ENCODE measurements around the gene HSPG2.

HSPG2 gene

DNA sequence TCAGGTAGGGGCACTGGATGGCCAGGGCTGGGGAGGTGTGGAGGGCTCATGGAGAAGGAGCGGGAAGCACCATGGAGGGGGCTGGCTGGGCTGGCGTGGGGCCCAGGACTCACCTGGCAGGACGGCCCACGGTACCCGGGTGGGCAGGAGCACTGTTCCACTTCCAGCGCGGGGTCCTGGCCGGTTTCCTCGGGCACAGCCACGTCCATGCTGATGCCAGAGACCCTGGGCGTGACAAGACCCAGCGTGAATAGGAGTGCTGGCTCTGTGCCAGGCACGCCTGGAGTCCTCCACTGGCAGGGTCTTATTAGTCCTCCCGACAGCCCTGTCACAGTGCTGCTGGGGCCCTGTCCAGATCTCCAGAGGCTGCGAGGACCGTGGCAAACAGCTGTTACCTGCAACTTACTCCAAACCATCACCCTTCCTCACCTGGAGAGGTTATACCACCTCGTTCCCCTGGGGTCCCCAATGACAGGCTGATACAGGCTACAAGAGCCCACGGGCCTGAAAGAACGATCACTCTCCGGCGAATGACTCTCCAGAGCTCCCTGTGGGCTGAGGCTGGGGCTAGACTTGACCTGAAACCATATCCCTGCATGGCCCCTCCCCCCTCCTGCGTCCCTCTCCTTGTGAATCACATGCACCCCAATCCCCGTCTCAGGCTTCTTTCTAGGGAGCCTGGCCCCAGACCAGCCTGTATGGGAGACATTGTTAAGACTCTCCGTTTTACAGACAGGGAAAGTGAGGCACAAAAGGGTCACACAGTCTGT is 62.1 kb downstream of the HSPG2 start:
- Histone ChIP-seq H3K36me3 (ENCODE audit: insufficient read depth) (no peaks in the 10 kb centered on the region), H4K20me1 (ENCODE audit: insufficient read depth) (no peaks in the 10 kb centered on the region), H2AFZ (ENCODE audit: low read depth) (no peak overlapping the region), H3K27ac (no peak overlapping the region), H3K4me1 (ENCODE audit: low read depth, poor library complexity, severe bottlenecking) (peaks cover 5% of the 10 kb centered on the region), H3K79me2 (ENCODE audit: insufficient read depth, low read depth) (no peaks in the 10 kb centered on the region), H3K27me3 (ENCODE audit: insufficient read depth, low read depth) (no peaks in the 10 kb centered on the region; the same call in 1 of the 2 replicates), H3K9ac (no peak overlapping the region), H3K4me3 (IDR thresholded peaks at IDR 0.05; ENCODE audit: insufficient read depth, low read depth, low read length) (no peak overlapping the region), H3K4me2 (no peak overlapping the region)
- TF ChIP-seq, protein P1, sequence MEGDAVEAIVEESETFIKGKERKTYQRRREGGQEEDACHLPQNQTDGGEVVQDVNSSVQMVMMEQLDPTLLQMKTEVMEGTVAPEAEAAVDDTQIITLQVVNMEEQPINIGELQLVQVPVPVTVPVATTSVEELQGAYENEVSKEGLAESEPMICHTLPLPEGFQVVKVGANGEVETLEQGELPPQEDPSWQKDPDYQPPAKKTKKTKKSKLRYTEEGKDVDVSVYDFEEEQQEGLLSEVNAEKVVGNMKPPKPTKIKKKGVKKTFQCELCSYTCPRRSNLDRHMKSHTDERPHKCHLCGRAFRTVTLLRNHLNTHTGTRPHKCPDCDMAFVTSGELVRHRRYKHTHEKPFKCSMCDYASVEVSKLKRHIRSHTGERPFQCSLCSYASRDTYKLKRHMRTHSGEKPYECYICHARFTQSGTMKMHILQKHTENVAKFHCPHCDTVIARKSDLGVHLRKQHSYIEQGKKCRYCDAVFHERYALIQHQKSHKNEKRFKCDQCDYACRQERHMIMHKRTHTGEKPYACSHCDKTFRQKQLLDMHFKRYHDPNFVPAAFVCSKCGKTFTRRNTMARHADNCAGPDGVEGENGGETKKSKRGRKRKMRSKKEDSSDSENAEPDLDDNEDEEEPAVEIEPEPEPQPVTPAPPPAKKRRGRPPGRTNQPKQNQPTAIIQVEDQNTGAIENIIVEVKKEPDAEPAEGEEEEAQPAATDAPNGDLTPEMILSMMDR (conservative IDR thresholded peaks at IDR 0.05; ENCODE audit: low read depth, low read length): no peak

DNA sequence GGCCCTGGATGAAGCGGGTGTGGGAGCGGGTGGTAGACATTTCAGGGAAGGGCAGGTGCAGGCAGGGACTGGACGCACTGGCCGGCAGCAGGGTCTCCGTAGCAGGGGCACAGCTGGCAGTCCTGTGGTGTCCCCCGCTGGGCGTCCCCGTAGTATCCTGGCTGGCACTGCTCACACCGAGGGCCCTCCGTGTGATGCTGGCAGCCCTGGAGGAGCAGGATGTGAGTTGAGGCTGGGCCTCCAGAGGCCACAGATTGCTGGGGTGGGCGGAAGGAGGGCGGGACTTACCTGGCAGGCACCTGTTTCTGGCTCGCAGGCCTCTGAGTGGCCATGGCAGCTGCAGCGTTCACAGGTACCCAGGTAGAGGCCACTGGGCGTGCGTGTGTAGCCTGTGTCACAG is 62.8 kb downstream of the HSPG2 start:
- Histone ChIP-seq H3K27ac (no peak overlapping the region), H3K4me2 (no peak overlapping the region), H3K4me1 (ENCODE audit: low read depth, poor library complexity, severe bottlenecking) (peaks cover 5% of the 10 kb centered on the region), H3K4me3 (IDR thresholded peaks at IDR 0.05; ENCODE audit: insufficient read depth, low read depth, low read length) (no peak overlapping the region), H3K9ac (no peak overlapping the region), H2AFZ (ENCODE audit: low read depth) (no peak overlapping the region), H3K27me3 (ENCODE audit: insufficient read depth, low read depth) (no peaks in the 10 kb centered on the region; the same call in 1 of the 2 replicates), H3K79me2 (ENCODE audit: insufficient read depth, low read depth) (no peaks in the 10 kb centered on the region), H3K36me3 (ENCODE audit: insufficient read depth) (no peaks in the 10 kb centered on the region), H4K20me1 (ENCODE audit: insufficient read depth) (no peaks in the 10 kb centered on the region)
- TF ChIP-seq, protein P1 (conservative IDR thresholded peaks at IDR 0.05; ENCODE audit: low read depth, low read length): no peak

DNA sequence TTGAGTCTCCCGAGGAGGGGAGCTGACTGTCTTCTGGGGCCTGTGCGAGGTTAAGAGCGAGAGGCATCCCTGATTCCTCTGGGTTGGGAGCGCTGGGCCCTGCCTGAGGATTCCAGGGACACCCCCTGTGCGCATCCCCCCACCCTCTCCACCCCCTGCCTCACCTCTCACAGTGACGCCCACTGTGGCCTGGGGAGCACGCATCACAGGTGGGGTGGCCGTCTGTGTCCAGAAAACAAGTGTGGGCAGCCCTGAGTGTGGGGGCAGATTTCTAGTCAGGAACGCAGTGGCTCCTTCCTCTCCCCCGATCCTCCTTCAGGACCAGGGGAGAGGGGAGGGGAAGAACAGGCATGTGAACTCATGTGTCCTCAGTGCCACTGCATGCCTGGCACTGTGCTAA is 63.3 kb downstream of the HSPG2 start:
- Histone ChIP-seq H3K27ac (no peak overlapping the region), H3K36me3 (ENCODE audit: insufficient read depth) (no peaks in the 10 kb centered on the region), H3K9ac (no peak overlapping the region), H3K4me2 (no peak overlapping the region), H3K27me3 (ENCODE audit: insufficient read depth, low read depth) (no peaks in the 10 kb centered on the region; the same call in 1 of the 2 replicates), H2AFZ (ENCODE audit: low read depth) (no peak overlapping the region), H3K4me3 (IDR thresholded peaks at IDR 0.05; ENCODE audit: insufficient read depth, low read depth, low read length) (no peak overlapping the region), H4K20me1 (ENCODE audit: insufficient read depth) (no peaks in the 10 kb centered on the region), H3K4me1 (ENCODE audit: low read depth, poor library complexity, severe bottlenecking) (peaks cover 5% of the 10 kb centered on the region), H3K79me2 (ENCODE audit: insufficient read depth, low read depth) (no peaks in the 10 kb centered on the region)
- TF ChIP-seq, protein P1 (conservative IDR thresholded peaks at IDR 0.05; ENCODE audit: low read depth, low read length): no peak

DNA sequence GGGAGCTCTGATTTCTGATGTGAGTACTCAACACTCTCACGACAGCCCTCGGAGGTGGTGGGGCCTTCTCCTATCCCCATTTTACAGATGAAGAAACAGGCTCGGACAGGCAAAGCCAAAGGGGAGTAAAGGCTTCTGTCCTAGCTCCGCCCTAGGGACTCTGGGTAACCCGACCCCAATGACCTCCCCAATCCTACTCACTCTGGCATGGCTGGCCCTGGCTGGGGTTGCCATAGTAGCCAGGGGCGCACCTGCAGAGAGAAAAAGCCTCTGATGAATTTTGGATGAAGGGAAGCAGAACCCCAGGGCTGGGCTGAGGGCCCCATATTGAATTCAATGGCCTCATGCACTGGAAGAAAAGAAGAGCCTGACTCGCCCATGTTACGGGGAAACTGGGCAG is 63.9 kb downstream of the HSPG2 start:
- no peaks in the 10 kb centered on the region; the same call in 1 of the 2 replicates for H3K27me3 ChIP-seq (ENCODE audit: insufficient read depth, low read depth)
- no peaks in the 10 kb centered on the region for H3K36me3 ChIP-seq (ENCODE audit: insufficient read depth)
- peaks cover 5% of the 10 kb centered on the region for H3K4me1 ChIP-seq (ENCODE audit: low read depth, poor library complexity, severe bottlenecking)

More for the DNA sequence above, 63.9 kb downstream of the HSPG2 start:
- Histone ChIP-seq H3K27ac (no peak overlapping the region), H4K20me1 (ENCODE audit: insufficient read depth) (no peaks in the 10 kb centered on the region), H2AFZ (ENCODE audit: low read depth) (no peak overlapping the region), H3K79me2 (ENCODE audit: insufficient read depth, low read depth) (no peaks in the 10 kb centered on the region), H3K4me3 (IDR thresholded peaks at IDR 0.05; ENCODE audit: insufficient read depth, low read depth, low read length) (no peak overlapping the region), H3K9ac (no peak overlapping the region), H3K4me2 (no peak overlapping the region)
- TF ChIP-seq, protein P1 (conservative IDR thresholded peaks at IDR 0.05; ENCODE audit: low read depth, low read length): no peak

All from KMS-11 (cell line).